Breast epithelium (tissue), 4 donors: ENCODE measurements around the gene GALNT5. TPM values are rescaled to one million over a fixed set of nuclear protein-coding genes. Genes with fewer than 3 reads are reported as not detected.

ENCODE experiments used
- DNase-seq, 2 donors: peaks; one replicate each; pipeline ENCODE4 v3.0.0-alpha.2; 2019; ENCODE audit warnings: low spot score in 2 of 2
- H3K27ac ChIP-seq, 2 donors: fragments of 200-600 bp; sonication (generic) in 1 of 2; one replicate each; pipeline ENCODE4 v1.5.1; 2016 to 2019; ENCODE audit warnings: mild to moderate bottlenecking in 1 of 2
- H3K27me3 ChIP-seq, 2 donors: fragments of 200-600 bp; sonication (generic) in 1 of 2; one replicate each; pipeline versions ENCODE4 v1.5.1 to v1.6.0; 2017 to 2019; ENCODE audit warnings: control low read depth in 1 of 2, mild to moderate bottlenecking in 1 of 2
- H3K36me3 ChIP-seq: fragments of 200-600 bp; one replicate; pipeline ENCODE4 v1.5.1; 2019
- H3K4me1 ChIP-seq, 2 donors: fragments of 200-600 bp; sonication (generic); one replicate each; pipeline ENCODE4 v1.5.1; 2016 to 2019; ENCODE audit warnings: control low read depth in 1 of 2
- H3K4me3 ChIP-seq, 3 donors: fragments of 200-600 bp; sonication (generic); 1 replicate in 2 of 3; 2 replicates in 1 of 3; pipeline ENCODE4 v1.5.1; 2016 to 2019; ENCODE audit warnings: mild to moderate bottlenecking in 3 of 3, moderate library complexity in 2 of 3
- H3K9me3 ChIP-seq, 2 donors: fragments of 200-600 bp; sonication (generic) in 1 of 2; one replicate each; pipeline ENCODE4 v1.5.1; 2016 to 2019; ENCODE audit warnings: control low read depth in 1 of 2
- POLR2A ChIP-seq: fragments of 450-650 bp; IDR thresholded peaks from one replicate; pipeline ENCODE4 v1.6.1; 2016; ENCODE audit warnings: antibody characterized with exemption, mild to moderate bottlenecking, moderate library complexity
- POLR2AphosphoS5 ChIP-seq, 3 donors: sonication (generic); formaldehyde crosslinking; IDR thresholded peaks; one replicate each; pipeline ENCODE4 v1.6.1; 2017; ENCODE audit warnings: antibody characterized with exemption in 3 of 3
- intact Hi-C: fragments of 100-400 bp; cut with DNase I; formaldehyde crosslinking; loops from one replicate; pipeline ENCODE4 v1.15.1; 2023; ENCODE audit warnings: low total_unique reads
- total RNA-seq, 3 donors: library from RNA; depleted of rRNA; stranded (reverse); fragments of >200 nt; gene quantifications; one replicate each; pipeline ENCODE4 v1.1.0, GENCODE V29; 2016
- TF ChIP-seq, protein P1 (sequence below), 3 donors: fragments of 450-650 bp; IDR thresholded peaks; one replicate each; pipeline ENCODE4 v1.5.1; 2016 to 2017; ENCODE audit warnings: antibody characterized with exemption in 3 of 3, mild to moderate bottlenecking in 3 of 3, moderate library complexity in 3 of 3

The GALNT5 gene
- total RNA-seq, 3 donors from 2014 or later = 0.16 to 2.0 (median 1.6) TPM

- Histone ChIP-seq H3K36me3 (no peaks in the 10 kb centered on the region), H3K27ac (no peak overlapping the region)
- intact Hi-C loops = no loop called here
These were observed 90.9 kb downstream of the GALNT5 start for GRCh38 chr2:157348291-157348921.

GRCh38 chr2:157349949-157350515 lies 92.5 kb downstream of the GALNT5 start:
- Histone ChIP-seq H3K9me3 (no peaks in the 10 kb centered on the region), H3K4me3 (no peak overlapping the region), H3K36me3 (no peaks in the 10 kb centered on the region), H3K27me3 (no peaks in the 10 kb centered on the region), H3K4me1 (no peaks in the 10 kb centered on the region), H3K27ac (no peak overlapping the region)
- TF ChIP-seq, protein P1, sequence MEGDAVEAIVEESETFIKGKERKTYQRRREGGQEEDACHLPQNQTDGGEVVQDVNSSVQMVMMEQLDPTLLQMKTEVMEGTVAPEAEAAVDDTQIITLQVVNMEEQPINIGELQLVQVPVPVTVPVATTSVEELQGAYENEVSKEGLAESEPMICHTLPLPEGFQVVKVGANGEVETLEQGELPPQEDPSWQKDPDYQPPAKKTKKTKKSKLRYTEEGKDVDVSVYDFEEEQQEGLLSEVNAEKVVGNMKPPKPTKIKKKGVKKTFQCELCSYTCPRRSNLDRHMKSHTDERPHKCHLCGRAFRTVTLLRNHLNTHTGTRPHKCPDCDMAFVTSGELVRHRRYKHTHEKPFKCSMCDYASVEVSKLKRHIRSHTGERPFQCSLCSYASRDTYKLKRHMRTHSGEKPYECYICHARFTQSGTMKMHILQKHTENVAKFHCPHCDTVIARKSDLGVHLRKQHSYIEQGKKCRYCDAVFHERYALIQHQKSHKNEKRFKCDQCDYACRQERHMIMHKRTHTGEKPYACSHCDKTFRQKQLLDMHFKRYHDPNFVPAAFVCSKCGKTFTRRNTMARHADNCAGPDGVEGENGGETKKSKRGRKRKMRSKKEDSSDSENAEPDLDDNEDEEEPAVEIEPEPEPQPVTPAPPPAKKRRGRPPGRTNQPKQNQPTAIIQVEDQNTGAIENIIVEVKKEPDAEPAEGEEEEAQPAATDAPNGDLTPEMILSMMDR (IDR thresholded peaks at IDR 0.05) = no peak
- TF ChIP-seq POLR2AphosphoS5 (IDR thresholded peaks at IDR 0.05) (no peak), POLR2A (no peak)
- DNase-seq = no peak
- intact Hi-C loops = no loop called here

More at GRCh38 chr2:157348291-157348921, 90.9 kb downstream of the GALNT5 start:
- DNase-seq = no peak
- H3K27me3 ChIP-seq = no peaks in the 10 kb centered on the region
- H3K4me1 ChIP-seq = no peaks in the 10 kb centered on the region
- H3K4me3 ChIP-seq = no peak overlapping the region
- H3K9me3 ChIP-seq = no peaks in the 10 kb centered on the region
- no peak for TF ChIP-seq POLR2AphosphoS5 (IDR thresholded peaks at IDR 0.05)
- TF ChIP-seq, protein P1 (IDR thresholded peaks at IDR 0.05) = no peak
- no peak for TF ChIP-seq POLR2A

DNA sequence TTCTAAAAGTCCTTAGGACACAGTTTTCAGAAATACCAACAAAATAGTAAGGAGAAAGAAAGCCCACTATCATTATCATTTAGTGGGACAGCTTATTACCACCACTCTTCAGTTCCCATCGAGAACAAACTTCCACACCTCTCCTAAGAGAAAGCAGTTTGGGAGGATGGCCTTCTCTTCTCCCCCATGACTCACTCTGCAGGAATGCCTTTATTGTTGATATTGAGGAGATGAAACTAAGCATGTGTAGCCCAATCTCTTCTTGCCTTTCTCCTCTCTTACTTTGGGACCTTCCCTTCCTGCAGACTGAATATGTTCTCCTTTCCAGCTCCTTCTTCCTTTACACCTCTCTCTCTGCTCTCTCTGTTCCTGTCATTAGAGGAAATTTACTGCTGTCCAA lies 98.1 kb downstream of the GALNT5 start:
- no peak overlapping the region for H3K4me3 ChIP-seq
- H3K36me3 ChIP-seq = no peaks in the 10 kb centered on the region
- TF ChIP-seq POLR2AphosphoS5 (IDR thresholded peaks at IDR 0.05) (no peak), POLR2A (no peak)
- TF ChIP-seq, protein P1 (IDR thresholded peaks at IDR 0.05) = no peak
- no peaks in the 10 kb centered on the region for H3K9me3 ChIP-seq
- no peak overlapping the region for H3K27ac ChIP-seq
- no peaks in the 10 kb centered on the region for H3K27me3 ChIP-seq
- intact Hi-C loops = no loop called here
- DNase-seq = no peak
- no peaks in the 10 kb centered on the region for H3K4me1 ChIP-seq

DNA sequence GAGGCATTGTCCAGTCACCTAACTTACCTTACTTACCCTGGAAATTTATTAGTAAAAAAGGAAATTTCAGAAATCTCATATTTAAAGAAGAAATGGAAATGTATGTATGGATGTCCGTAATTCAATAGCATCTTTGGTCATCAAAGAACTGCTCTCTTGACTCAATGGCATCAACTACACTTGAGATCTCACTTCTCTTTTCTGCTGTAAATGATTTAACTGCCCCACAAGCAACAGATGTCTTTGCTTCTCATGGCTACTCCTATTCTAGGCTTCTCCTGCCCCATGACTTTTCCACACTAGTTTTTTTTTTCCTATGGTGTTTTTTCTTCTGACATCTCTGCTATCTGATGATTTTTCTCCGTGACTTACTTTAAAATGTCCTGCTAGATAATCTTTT lies 102.1 kb downstream of the GALNT5 start:
- Histone ChIP-seq H3K4me1 (no peaks in the 10 kb centered on the region), H3K36me3 (no peaks in the 10 kb centered on the region), H3K9me3 (no peaks in the 10 kb centered on the region), H3K27me3 (no peaks in the 10 kb centered on the region), H3K27ac (no peak overlapping the region), H3K4me3 (no peak overlapping the region)
- TF ChIP-seq POLR2AphosphoS5 (IDR thresholded peaks at IDR 0.05) (no peak), POLR2A (no peak)
- TF ChIP-seq, protein P1 (IDR thresholded peaks at IDR 0.05) = no peak
- intact Hi-C loops = no loop called here
- no peak for DNase-seq

DNA sequence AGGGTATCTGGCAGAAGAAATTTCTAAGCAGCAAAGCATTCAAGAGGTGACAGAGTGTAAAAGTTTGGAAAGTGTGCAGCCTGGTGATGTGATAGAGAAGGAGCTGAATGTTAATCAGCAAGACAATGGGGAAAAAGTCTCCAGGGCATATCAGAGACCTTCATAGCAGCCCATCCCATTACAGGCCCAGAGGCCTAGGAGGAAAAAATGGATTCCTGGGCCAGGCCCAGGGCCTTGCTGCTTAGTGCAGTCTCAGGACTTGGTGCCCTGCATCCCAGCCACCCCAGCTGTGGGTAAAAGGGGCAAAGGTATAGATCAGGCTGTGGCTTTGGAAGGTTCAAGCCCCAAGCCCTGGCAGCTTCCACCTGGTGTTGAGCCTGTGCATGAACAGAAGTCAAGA lies 104.0 kb downstream of the GALNT5 start:
- TF ChIP-seq, protein P1 (IDR thresholded peaks at IDR 0.05) = no peak
- TF ChIP-seq POLR2AphosphoS5 (IDR thresholded peaks at IDR 0.05) (no peak), POLR2A (no peak)
- intact Hi-C loops = no loop called here
- H3K4me1 ChIP-seq = no peaks in the 10 kb centered on the region
- H3K4me3 ChIP-seq = no peak overlapping the region
- no peak for DNase-seq
- no peaks in the 10 kb centered on the region for H3K9me3 ChIP-seq
- H3K27ac ChIP-seq = no peak overlapping the region
- H3K27me3 ChIP-seq = no peaks in the 10 kb centered on the region
- no peaks in the 10 kb centered on the region for H3K36me3 ChIP-seq
